Islet of Langerhans (tissue), 1 donor: ENCODE measurements around the gene TSPAN14.

Source experiments
- FAIRE-seq: peaks from one replicate; lab custom pipeline; 2011; peaks lifted over from hg19 to GRCh38; lab: Jason Lieb, UNC

TSPAN14 gene

GRCh38 chr10:80489371-80490112 lies 35.4 kb downstream of the TSPAN14 start:
- no peak for FAIRE-seq

DNA sequence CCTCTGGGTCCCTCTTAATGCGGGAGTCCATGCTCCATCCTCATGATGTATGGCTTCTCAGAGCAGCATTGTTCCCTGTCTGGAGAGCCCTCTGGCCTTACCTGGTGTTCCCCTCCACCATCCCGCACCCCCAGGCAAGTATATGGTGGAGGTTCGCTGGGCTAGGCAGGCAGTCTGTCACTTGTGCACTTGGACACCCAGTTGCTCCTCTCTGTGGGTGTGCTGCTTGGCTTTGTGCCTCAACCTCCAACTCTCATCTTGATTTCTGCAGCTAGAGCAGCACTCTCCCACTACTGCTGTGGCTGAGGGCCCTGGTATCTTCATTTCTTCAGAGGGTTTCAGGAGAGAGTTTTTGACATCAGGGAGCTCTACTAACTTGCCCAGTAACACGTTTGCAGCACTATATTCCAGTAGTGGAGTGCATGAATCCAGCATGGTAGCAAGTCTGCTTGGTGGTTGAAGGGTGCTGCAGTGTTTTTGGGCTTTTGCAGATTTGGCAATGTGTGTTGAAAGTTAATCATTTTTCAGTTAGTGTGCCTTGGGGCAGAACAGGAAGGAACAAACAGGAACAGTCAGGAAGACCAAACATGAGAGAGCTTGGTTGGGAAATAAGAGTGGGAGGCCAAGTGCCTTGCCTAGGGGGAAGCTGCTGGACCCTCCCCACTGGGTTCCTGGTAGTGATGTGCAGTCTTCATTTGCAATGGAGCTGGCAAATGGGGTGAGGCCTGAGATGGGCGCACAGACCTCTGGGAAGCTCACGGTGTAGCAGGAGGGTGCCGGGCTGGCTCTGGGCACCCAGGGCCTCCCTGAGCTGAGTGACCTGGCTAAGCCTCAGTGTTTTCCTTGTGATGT lies 37.4 kb downstream of the TSPAN14 start:
- FAIRE-seq = no peak

DNA sequence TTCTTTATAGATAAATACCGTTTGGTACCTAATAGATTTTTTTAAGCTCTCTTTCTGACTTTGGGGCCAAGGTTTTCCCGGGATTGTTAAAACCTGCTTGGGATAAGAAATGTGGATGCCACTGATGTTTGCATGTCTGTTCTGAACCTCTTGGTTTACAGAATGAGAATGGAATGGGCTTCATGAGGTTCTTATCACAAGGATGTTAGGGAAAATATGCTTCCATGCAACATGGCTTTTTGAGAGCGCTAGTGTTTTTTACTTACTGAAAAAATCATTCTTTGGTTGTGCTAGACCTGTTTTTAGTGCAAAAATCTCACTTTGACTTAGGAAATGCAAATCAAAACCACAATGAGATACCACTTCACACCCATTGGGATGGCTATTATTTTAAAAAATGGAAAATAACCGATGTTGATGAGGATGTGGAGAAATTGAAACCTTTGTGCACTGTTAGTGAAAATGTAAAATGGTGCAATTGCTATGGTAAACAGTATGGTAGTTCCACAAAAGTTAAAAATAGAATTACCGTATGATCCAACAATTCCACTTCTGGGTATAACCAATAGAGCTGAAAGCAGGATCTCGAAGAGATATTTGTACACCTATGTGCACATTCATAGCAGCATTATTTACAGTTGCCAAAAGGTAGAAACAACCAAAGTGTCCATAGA lies 38.9 kb downstream of the TSPAN14 start:
- FAIRE-seq = no peak

GRCh38 chr10:80493522-80494051 lies 39.5 kb downstream of the TSPAN14 start:
- no peak for FAIRE-seq

DNA sequence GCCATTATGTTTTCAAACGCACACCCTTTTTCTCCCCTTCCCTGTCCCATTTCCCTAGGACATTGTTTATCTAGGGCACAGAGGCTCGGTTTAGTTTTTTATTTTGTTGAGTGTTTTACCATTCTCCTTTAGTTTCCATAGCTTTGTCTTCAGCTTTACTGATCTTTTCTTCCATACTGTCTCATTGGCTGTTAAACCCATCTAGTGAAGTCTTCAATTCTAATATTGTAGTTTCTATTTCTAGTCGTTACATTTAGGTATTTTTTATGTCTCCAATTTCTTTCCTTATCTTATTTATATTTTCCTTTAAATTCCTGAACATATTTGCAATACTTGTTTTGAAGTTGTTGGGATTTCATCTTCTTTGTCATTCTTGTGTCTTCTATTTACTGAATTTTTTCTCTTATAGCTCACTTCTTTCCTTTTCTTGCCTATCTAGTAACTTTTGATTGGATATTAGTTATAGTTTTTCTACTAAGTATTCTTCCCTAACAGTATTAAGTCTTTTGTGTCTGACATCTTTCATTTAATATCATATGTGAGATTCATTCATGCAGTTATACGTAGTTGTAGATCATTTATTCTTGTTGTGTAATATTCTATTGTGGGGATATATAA lies 42.6 kb downstream of the TSPAN14 start:
- no peak for FAIRE-seq

GRCh38 chr10:80497187-80498077 lies 43.3 kb downstream of the TSPAN14 start:
- no peak for FAIRE-seq

DNA sequence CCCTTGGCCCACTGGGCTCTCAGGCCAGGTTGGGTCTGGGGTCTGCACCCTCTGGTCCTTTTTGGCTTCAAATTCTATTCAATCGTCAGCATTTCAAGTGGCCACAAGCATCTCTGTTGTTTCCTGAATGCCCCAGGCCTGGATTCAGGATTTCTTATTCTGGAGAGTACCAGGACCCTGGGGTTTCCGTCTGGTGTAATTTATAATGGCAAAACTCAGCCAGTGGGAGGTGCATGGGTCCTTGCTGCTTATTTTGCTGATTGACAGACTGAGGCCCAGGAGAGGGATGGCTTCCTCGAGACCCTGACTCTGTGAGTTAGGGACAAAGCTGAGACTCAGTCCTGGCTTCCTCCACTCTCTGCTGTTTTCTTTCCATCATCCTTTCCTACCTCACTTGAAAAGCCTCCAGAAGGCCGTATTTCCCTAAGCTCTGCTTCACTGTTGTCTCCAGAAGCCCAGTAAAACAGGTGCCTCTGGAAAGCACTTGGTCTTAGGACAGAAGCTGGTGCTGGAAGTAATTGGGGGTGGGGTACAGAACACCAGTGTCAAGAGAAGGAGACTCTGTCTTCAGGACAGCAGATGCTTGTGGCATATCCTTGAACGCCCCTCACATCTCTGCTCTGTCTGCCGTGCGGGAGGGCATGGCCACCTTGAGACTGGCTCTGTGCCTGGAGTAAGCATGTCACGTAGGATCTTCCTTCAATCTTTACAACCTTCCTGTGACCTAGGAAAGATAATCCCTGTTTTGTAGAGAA lies 44.1 kb downstream of the TSPAN14 start:
- no peak for FAIRE-seq

DNA sequence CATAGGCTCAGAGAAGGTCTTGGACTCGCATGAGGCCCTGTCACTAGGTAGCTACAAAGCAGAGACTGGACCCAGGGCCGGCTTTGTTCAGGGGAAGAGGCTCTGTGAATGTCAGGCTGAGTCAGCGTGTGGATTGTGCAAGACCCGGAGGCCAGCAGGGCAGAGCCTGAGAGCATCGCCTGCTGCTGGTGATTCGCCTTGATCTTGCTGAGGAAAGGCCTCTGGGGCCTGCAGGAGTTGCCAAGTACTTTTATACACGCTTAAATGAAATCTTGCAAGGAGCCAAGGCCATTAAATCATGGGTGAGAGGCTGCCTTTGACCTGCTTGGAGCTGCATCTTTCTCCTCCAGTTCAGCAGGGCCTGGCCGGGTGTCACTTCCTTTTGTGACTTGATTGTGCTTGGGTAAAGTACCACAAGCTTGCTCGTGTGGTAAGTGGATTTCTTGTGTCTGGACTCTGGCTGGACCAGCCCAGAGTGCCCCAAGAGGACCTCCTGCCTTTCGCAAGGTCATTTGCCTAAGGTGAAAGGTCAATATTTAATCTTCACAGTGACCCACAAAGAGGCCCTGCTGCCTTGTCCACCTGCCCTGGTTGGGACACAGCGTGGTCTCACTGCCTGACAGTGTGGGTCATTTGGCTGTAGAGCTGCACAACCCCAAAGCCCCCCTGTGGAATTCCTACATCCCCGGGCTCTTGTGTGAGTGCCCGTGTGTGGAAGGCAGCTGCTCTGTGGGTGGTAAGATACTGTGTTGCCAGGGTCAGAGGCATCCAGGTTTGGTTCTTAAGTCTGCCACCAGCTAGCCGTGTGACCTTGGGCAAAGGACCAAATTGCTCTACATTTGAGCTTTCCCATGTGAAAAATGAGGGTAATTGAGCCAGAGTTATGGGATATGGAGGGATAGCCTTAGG lies 45.0 kb downstream of the TSPAN14 start:
- FAIRE-seq = no peak

DNA sequence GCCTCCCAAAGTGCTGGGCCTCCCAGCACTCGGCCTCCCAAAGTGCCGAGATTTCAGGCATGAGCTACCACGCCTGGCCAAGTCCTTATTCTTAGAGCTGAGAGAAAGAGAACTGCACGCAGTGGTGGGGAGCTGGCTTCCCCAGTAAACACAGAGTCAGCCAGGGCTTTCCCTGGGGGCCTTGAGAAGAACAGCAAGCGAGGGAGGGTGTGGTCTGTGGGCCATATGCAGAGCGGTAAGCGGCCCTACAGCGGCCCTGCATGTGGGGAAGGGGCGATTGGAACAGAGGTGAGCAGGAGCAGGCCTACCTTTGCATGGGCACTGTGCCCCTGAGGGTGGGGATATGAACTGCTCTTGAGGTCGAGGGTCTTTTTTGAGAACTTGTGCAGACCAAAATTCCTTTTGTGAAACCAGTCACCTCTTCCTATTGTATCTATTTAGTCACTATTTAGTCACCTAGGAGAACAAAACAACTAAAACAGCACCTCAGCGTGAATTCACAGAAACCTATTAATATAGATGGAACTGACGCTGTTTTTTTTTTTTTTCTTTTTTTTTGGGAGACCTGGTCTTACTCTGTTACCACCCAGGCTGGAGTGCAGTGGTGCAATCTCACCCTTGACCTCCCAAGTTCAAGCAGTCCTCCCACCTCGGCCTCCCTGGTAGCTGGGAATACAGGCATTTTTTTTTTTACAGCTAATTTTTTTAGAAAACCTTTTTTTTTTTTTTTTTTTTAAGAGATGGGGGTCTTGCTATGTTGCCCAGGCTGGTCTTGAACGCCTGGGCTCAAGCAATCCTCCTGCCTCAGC lies 46.7 kb downstream of the TSPAN14 start:
- no peak for FAIRE-seq

GRCh38 chr10:80501381-80501912 lies 47.3 kb downstream of the TSPAN14 start:
- no peak for FAIRE-seq

- FAIRE-seq = no peak
These were observed 47.9 kb downstream of the TSPAN14 start for GRCh38 chr10:80501913-80502521.

DNA sequence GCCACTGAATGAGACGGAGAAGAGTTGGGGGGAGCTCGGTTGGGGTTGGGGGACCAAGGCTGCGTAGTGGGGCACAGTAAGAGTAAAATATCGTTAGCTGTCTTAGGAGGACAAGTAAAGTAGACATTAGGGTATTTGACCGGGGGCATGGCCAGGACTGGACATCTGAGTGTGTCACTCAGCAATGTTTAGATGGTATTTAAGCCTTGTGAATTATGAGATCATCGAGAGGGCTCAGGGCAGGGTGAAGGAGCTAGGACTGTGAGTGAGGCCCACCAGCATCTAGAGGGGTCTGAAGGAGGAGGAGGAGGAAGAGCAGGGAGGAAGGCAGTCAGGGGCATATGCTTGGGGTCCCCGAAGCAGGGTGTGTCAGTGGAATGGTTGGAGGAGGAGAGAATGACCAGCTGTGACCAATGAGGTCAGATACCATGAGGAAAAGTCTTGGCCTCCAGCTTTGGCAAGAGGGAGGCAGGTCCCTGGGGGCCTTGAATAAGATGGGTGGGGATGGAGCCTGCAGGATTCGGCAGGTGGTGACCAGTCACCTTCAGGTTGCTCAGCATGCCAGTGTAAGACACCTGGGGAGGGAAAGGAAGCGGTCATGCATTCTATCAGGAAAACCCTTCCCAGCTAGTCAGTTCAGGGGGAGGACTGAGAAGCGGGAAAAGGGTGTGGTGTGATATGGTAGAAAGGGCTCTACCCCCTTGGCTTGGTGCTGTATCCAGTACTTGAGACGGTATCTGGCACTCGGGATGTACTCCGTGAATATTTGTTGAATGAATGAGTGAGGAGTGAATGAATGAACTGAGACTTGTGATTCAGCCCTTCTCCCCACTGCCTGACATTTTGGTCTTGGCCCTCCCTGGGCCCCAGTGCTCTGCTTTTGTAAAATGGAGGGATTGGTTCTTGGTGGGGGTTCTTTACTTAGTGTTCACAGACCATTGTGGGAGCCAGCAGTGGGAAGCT lies 48.8 kb downstream of the TSPAN14 start:
- no peak for FAIRE-seq

DNA sequence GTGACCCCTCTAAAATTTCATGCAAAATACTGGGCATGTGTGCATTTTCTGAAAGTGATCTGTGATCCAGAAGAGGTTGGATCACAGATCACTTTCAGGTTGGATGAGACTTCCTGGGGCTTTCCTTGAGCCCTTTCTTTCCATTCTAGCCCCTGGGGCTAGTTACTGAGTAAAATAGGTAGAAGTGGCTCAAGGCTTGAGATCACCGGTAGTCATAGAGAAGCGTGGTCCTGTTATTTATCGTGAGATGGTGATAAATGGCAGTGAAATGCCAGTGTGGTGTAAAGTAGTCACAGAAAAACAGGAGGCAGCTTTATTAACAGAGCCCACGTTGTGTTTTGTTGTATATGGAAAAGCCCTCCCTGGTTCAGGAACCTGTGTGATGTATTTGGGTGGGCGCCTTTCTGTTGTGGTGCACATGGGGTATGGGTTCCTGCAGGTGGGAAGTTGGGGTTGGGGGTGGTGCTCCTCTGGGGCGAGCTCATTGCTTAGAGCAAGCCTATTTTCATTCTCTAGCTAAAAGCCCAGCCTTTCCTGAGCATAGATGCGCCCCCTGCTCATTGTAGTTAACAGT lies 49.6 kb downstream of the TSPAN14 start:
- FAIRE-seq = no peak

DNA sequence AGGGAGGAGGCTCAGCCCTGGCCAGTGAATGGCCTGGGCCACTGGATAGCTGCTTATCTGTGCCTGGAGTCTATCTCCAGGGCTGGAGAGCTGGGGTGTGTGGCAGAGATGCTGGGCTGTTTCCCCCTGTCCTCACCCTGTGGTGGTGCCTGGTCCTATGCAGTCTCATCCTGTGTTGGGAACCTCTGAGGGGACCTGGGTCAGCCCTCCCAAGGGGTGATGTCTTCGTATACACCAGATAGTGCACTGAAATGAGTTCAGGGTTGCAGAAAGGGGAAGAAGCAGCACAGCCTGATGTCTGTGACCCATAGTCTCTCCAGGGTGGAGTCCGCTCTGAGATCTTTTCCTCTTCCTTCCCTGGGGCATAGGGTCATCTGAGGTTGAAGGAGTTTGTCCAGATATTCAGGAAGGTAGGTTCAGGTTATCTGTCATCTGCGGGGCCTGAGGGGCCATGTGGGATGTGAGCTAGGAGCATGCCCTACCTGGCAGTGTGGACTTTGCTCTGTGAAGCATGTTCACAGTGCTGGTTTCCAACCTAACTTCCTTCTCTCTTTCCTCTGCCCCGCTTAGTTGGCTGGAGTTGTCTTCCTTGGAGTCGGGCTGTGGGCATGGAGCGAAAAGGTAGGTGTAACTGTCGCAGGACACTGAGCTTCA lies 50.2 kb downstream of the TSPAN14 start:
- FAIRE-seq = no peak

- no peak for FAIRE-seq
These were observed 50.9 kb downstream of the TSPAN14 start for GRCh38 chr10:80504897-80505465.
